ENCODE measurements around the gene IRS1. TPM values are rescaled to one million over a fixed set of nuclear protein-coding genes. Genes with fewer than 3 reads are reported as not detected.

Gene IRS1
- total RNA-seq, 1 donor from 2014 or later = 19.8 TPM

DNA sequence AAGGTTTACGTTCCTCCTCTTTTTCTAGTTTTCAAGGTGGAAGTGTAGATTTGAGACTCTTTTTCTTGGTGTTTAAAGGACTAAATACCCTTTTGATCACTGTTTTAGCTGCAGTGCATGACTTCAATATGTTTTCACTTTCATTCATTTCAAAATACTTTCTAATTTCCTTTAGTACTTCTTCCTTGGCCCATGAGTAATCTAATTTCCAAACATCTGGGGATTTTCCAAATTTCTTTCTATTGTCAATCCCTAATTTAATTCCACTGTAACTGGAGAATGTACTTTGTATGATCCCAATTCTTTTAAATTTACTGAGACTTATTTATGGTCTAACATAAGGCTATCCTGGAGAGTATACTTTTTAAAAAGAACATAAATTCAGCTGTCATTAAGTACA lies 32.4 kb upstream of the IRS1 start:
- no peaks in the 10 kb centered on the region for H3K36me3 Mint-ChIP-seq (ENCODE audit: unreplicated experiment)
- H3K9me3 Mint-ChIP-seq (ENCODE audit: unreplicated experiment) = no peaks in the 10 kb centered on the region
- TF ChIP-seq, protein P1, sequence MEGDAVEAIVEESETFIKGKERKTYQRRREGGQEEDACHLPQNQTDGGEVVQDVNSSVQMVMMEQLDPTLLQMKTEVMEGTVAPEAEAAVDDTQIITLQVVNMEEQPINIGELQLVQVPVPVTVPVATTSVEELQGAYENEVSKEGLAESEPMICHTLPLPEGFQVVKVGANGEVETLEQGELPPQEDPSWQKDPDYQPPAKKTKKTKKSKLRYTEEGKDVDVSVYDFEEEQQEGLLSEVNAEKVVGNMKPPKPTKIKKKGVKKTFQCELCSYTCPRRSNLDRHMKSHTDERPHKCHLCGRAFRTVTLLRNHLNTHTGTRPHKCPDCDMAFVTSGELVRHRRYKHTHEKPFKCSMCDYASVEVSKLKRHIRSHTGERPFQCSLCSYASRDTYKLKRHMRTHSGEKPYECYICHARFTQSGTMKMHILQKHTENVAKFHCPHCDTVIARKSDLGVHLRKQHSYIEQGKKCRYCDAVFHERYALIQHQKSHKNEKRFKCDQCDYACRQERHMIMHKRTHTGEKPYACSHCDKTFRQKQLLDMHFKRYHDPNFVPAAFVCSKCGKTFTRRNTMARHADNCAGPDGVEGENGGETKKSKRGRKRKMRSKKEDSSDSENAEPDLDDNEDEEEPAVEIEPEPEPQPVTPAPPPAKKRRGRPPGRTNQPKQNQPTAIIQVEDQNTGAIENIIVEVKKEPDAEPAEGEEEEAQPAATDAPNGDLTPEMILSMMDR (IDR thresholded peaks at IDR 0.05) = no peak
- DNase-seq (ENCODE audit: extremely low spot score, unreplicated experiment) = no peak
- H3K4me3 Mint-ChIP-seq (ENCODE audit: unreplicated experiment) = no peak overlapping the region
- peaks cover 10% of the 10 kb centered on the region for H3K4me1 Mint-ChIP-seq (ENCODE audit: unreplicated experiment)
- no peaks in the 10 kb centered on the region for H3K27me3 Mint-ChIP-seq (ENCODE audit: unreplicated experiment)
- no peak overlapping the region for H3K27ac Mint-ChIP-seq (ENCODE audit: unreplicated experiment)

DNA sequence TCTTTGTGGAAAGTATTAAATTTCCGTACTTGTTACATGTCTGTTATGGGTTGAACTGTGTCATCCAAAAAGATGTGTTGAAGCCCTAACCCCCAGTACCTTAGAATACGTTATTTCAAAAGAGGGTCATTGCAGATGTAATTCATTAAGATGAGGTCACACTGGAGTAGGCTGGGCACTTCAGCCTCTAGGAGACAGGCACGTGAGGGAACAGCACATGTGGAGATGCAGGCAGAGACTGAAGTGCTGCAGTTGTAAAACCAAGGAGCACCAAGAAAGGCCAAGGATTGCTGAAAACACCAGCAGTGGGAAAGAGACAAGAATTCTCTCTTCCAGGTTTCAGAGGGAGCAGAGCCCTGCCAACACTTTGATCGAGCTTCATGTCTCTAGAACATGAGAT lies 31.6 kb upstream of the IRS1 start:
- Mint-ChIP-seq H3K27me3 (ENCODE audit: unreplicated experiment) (no peaks in the 10 kb centered on the region), H3K27ac (ENCODE audit: unreplicated experiment) (no peak overlapping the region), H3K9me3 (ENCODE audit: unreplicated experiment) (no peaks in the 10 kb centered on the region), H3K4me1 (ENCODE audit: unreplicated experiment) (peaks cover 5% of the 10 kb centered on the region), H3K36me3 (ENCODE audit: unreplicated experiment) (no peaks in the 10 kb centered on the region), H3K4me3 (ENCODE audit: unreplicated experiment) (no peak overlapping the region)
- TF ChIP-seq, protein P1 (IDR thresholded peaks at IDR 0.05) = no peak
- no peak for DNase-seq (ENCODE audit: extremely low spot score, unreplicated experiment)

DNA sequence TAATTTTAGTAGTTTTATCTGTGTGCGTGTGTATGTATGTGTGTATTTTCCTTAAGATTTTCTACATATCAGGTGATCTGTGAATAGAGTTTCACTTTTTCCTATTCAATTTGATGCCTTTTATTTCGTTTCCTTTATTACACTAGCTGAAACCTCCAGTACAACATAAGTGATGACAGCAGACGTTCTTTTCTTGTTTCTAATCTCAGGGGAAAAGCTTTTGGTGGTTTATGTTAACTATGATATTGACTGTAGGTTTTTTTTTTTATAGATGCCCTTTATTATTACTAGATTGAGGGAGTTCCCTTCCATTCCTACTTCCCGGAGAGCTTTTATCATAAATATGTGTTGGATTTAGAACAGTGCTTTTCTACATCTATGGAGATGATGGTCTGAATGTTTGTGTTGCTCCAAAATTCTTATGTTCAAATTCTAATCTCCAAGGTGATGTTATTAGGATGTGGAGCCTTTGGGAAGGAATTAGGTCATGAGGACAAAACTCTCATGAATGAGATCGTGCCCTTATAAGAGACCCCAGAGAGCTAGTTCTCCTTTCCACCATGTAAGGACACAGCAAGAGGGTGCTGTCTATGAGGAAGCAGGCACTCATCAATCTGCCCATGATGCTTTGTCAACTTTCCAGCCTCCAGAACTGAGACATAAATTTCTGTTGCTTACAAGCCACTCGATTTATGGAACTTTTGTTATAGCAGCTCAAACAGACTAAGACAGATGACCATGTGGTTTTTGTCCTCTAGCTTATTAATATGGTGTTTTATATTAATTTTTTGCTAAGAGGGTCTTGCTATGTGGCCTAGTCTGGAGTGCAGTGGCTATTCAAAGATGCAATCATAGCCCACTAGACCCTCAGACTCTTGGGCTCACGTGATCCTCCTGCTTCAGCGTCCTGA lies 30.4 kb upstream of the IRS1 start:
- Mint-ChIP-seq H3K4me3 (ENCODE audit: unreplicated experiment) (no peak overlapping the region), H3K9me3 (ENCODE audit: unreplicated experiment) (no peaks in the 10 kb centered on the region), H3K27me3 (ENCODE audit: unreplicated experiment) (no peaks in the 10 kb centered on the region), H3K27ac (ENCODE audit: unreplicated experiment) (no peak overlapping the region), H3K4me1 (ENCODE audit: unreplicated experiment) (peaks cover 2% of the 10 kb centered on the region), H3K36me3 (ENCODE audit: unreplicated experiment) (no peaks in the 10 kb centered on the region)
- TF ChIP-seq, protein P1 (IDR thresholded peaks at IDR 0.05) = no peak
- no peak for DNase-seq (ENCODE audit: extremely low spot score, unreplicated experiment)

DNA sequence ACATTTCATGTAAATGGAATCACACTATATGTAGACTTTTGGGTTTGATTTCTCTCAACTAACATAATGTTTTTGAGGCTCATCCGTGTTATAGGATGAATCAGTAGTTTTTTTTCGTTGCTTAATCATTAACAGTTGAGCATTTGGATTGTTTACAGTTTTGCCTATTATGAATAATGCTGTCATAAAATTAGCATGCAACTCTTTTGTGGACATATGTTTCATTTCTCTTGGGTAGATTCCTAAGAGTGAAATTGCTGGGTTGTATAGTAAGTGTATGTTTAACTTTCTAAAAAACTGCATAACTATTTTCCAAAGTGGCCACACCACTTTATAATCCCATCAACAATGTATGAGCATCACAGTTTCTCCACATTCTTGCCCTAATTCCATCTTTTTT lies 28.6 kb upstream of the IRS1 start:
- no peak overlapping the region for H3K4me3 Mint-ChIP-seq (ENCODE audit: unreplicated experiment)
- H3K27me3 Mint-ChIP-seq (ENCODE audit: unreplicated experiment) = no peaks in the 10 kb centered on the region
- TF ChIP-seq, protein P1 (IDR thresholded peaks at IDR 0.05) = no peak
- no peak for DNase-seq (ENCODE audit: extremely low spot score, unreplicated experiment)
- H3K27ac Mint-ChIP-seq (ENCODE audit: unreplicated experiment) = no peak overlapping the region
- no peaks in the 10 kb centered on the region for H3K4me1 Mint-ChIP-seq (ENCODE audit: unreplicated experiment)
- peaks cover 4% of the 10 kb centered on the region for H3K9me3 Mint-ChIP-seq (ENCODE audit: unreplicated experiment)
- H3K36me3 Mint-ChIP-seq (ENCODE audit: unreplicated experiment) = no peaks in the 10 kb centered on the region

DNA sequence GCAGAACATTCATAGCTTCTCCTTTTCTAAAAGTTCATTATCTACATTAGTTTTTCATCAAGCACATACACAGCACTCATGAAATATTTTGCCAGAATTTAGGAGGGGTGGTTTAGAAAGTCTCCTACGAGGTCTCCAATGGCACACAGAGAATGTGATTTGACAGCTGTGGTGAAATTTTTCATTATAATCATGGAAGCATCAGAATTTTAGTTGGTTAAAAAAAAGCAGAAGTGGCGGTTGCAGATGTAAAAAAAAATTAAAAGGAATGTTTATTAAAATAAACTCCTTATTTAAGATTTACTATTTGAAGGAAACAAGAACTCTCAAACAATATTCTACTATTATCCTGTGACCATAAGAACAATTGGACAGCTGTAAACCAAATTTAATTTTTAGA lies 25.4 kb upstream of the IRS1 start:
- DNase-seq (ENCODE audit: extremely low spot score, unreplicated experiment) = no peak
- Mint-ChIP-seq H3K27me3 (ENCODE audit: unreplicated experiment) (no peaks in the 10 kb centered on the region), H3K4me1 (ENCODE audit: unreplicated experiment) (no peaks in the 10 kb centered on the region), H3K9me3 (ENCODE audit: unreplicated experiment) (peaks cover 4% of the 10 kb centered on the region), H3K4me3 (ENCODE audit: unreplicated experiment) (no peak overlapping the region), H3K36me3 (ENCODE audit: unreplicated experiment) (no peaks in the 10 kb centered on the region), H3K27ac (ENCODE audit: unreplicated experiment) (no peak overlapping the region)
- TF ChIP-seq, protein P1 (IDR thresholded peaks at IDR 0.05) = no peak

Measured in osteocyte (in vitro differentiated cells).